Measurements from ENCODE around the gene RAI1. TPM values are rescaled to one million over a fixed set of nuclear protein-coding genes. Genes with fewer than 3 reads are reported as not detected.

Gene RAI1
- total and polyA plus RNA-seq, 10 of the 15 experiments (the other 5 are each of a cell fraction or from before 2014, with no cell fraction given): 0.66 to 37.7 (median 6.0) TPM

GRCh38 chr17:17815062-17815406, 133.8 kb downstream of the RAI1 start:
- DNase-seq (ENCODE audit: low read depth, low spot score) (no peak), ATAC-seq (no peak), FAIRE-seq (no peak)
- POLR2A ChIA-PET: interaction anchor here (0.5 to 1.0 kb wide), 3 partner anchors 21 to 91 kb away, joined by 3 to 5 read pairs (median 3); partner anchors contain the start of gene SREBF1
- WGBS (ENCODE audit: insufficient coverage, insufficient replicate concordance, low lambda C conversion rate, missing lambda C conversion rate): 94% methylated on average over 6 of the region's 8 CpGs
- TF ChIP-seq IRF4 (IDR thresholded peaks at IDR 0.05; ENCODE audit: low read depth, low read length) (no peak), SP1 (IDR thresholded peaks at IDR 0.05; ENCODE audit: low read depth, low read length) (no peak), ZBTB11 (CRISPR knock-in tag; IDR thresholded peaks at IDR 0.05) (no peak), CBFB (IDR thresholded peaks at IDR 0.05; ENCODE audit: low read depth) (no peak), GATAD2B (conservative IDR thresholded peaks at IDR 0.05; ENCODE audit: low read depth) (no peak)
- H2AFZ ChIP-seq (ENCODE audit: control insufficient read depth, low read depth, low read length): no peak overlapping the region
- no peaks in the 10 kb centered on the region for H3K9me3 ChIP-seq (replicated peaks; ENCODE audit: control insufficient read depth, insufficient read depth, low read length)
- H3K4me2 ChIP-seq (ENCODE audit: control insufficient read depth, insufficient read depth): no peak overlapping the region
- no peaks in the 10 kb centered on the region for H4K20me1 ChIP-seq (ENCODE audit: control insufficient read depth, insufficient read depth)
- no peak overlapping the region for H3K4me3 ChIP-seq
- intact Hi-C loops (cut with micrococcal nuclease; ENCODE audit: unreplicated experiment) (no loop called here), in situ Hi-C loops (cut with MboI) (no loop called here)
- peaks cover 14% of the 10 kb centered on the region for H3K4me1 ChIP-seq (ENCODE audit: control insufficient read depth, insufficient read depth, low read length)
- no peak overlapping the region for H3K9ac ChIP-seq (ENCODE audit: control insufficient read depth, insufficient read depth, low read length)
- no peaks in the 10 kb centered on the region for H3K27me3 ChIP-seq (replicated peaks in 1 of 2; ENCODE audit: control insufficient read depth in 2 of 2, insufficient read depth in 2 of 2, low read length in 1 of 2)
- H3K27ac ChIP-seq (ENCODE audit: control insufficient read depth, insufficient read depth): no peak overlapping the region
- no TSS peak for BruUV-seq (replicated peaks)
- SMC1A ChIA-PET (ENCODE audit: uncharacterized antibody, unreplicated experiment): interaction anchor here (1.0 kb wide), 1 partner anchor 18 kb away, joined by 4 read pairs; no protein-coding TSS in a partner anchor
- H3K36me3 ChIP-seq (ENCODE audit: control insufficient read depth in 2 of 2, insufficient read depth in 2 of 2, low read length in 1 of 2): peaks cover 8 to 40% of the 10 kb centered on the region in 2 experiments; a peak in 3 of 4 replicates
- CTCF ChIA-PET: interaction anchor here (5.3 kb wide), 1 partner anchor 42 kb away, joined by 86 read pairs; no protein-coding TSS in a partner anchor
- H3K79me2 ChIP-seq (ENCODE audit: control insufficient read depth, insufficient read depth, low read length): no peaks in the 10 kb centered on the region
- RAD21 ChIA-PET (ENCODE audit: unreplicated experiment): interaction anchor here (0.8 kb wide), 1 partner anchor 21 kb away, joined by 4 read pairs; the partner anchor contains the start of gene SREBF1
